Activated CD4-positive, alpha-beta T cell treated with anti-CD3 and anti-CD28 coated beads, Interleukin-2, amount 50 U/mL, for 4 hours (primary cell): ENCODE results near the gene GAS2.
A peak's percentile ranks its signal among the peaks of the same experiment; 100 is the strongest.

ENCODE experiments used
- DNase-seq, 2 experiments: peaks; one replicate each; pipeline ENCODE4 v3.0.0-alpha.2; 2020

The GAS2 gene

DNA sequence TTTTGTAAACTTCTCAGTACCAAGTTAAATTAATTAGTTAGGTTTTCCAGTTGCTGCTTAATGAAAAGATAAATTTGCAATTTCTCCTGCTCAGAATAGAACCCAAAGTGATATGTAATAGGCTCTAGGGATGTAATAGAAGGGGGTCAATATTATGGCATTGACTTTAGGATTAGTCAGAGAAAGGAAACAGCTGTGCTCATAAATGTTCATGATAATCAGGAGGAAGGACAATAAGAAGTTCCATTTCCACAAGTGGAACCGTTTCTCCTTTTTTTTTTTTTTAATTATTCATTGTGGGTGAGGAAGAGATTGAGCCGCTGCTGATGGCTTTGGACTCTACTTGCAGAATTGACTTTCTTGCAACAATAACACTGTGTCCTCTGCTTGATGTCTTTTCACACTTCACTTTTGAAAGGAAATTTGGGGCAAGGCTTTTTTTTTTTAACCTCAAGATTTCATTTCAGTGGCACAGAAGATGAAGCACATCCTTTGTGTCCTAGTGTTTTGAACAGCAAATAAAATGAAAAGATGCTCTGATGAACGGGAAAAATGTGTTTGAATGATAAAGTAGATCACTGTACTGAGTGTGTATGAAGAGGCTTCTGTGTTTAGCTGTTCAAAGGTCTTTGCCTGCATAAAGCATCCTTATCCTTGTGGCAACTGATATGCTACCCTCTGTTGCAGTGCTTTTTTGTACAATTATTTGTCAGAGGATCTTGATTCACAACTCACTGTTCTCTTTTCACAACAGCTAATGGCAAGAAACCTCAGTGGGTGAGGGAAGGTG, 62.4 kb downstream of the GAS2 start:
- DNase-seq: no peak

DNA sequence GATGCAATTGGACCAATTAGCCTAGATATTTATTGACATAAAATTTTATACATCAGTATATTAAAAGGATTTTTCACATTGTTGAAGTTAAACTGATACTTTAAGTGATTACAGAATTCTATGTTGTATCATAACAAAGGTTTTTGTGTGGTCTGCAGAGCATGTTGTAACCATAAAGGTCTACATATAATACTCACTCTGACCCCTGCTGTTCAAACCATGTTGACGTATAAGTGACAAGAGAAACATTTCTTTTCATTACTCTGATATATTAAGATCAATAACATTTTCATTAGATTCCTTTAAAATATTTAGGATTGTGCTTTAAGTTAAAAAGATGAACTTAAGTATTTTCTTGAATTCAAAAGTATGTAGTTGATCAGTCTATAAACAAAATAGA, 63.9 kb downstream of the GAS2 start:
- DNase-seq: no peak

DNA sequence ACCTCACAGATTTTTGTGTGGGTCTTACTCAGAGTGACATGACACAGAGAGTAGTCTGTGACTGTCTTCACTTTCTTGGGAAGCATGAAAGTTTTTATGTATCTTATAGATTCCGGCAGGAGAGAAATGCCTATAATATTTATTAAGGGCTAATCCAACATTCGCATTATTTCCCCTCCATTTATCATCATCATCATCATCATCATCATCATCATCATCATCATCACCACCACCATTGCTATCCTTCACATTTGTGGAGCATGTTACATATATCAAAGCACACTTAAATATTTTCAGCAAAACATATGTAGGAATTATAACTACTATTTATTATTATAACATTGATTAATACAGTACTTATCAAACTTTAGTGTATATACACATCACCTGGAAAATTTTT, 66.2 kb downstream of the GAS2 start:
- no peak for DNase-seq

DNA sequence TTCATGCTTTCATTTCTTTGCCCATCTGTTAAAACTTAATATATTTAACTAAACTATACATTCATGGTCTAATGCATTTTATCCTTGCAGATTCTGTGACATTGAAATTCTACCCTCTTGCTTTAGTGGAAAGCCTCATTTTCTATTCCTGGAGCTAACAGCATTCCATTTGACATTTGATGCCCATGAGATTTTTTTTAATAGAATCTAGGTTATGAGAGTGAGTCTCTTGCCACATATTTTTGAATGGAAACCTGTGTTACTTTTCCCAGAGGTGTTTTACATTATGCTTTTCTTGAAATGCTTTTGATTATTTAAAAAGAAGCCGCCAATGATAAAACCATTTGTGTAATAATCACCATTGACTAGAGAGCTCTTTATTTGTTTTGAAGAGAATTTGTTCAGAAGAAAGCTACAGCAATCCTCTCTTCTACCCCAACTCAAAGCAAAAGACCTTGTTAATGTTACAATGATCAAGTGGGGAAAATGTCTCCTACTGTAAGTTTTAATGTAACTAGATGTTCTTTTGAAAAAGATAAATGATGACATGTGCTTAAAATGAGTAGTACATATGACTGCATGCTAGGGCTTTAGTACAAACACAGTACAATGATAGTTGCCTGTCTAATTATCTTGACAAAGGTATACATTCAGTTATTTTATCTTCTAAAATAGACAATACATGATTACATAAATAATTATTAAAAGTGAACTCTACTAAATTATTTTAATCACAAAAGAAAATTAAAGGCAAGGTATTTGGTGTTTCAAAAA, 67.3 kb downstream of the GAS2 start:
- no peak for DNase-seq

DNA sequence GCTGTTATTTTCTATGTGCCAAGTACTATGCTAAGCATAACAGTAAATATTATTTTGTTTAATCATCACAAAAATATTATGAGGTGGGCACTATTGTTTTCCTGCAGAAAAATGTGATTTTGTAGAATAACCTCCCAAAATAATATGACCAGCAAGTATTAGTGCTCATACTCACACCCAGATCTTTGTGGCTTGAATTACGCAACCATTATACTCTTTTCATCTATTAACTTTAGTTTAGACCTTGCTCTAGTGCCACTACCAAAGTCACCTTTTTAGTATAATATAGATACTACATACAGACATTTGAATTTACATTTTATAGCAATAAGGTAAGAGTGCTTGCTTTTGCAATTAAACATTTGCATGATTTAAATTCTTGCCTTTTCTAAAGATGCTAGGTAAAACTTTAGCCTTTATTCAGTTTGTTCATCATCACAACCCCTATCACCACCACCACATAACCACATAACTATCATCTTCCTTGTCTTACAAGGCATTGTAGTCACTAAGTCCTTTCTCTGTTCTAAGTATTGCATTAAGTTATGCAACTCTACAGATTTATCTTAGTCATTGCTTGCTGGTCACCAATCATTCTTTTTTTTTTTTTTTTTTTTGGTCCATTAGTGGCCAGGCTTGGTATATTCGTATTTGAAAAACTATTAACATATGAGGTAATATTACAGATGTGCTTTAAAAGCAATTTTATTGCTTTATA, 68.4 kb downstream of the GAS2 start:
- DNase-seq: no peak

DNA sequence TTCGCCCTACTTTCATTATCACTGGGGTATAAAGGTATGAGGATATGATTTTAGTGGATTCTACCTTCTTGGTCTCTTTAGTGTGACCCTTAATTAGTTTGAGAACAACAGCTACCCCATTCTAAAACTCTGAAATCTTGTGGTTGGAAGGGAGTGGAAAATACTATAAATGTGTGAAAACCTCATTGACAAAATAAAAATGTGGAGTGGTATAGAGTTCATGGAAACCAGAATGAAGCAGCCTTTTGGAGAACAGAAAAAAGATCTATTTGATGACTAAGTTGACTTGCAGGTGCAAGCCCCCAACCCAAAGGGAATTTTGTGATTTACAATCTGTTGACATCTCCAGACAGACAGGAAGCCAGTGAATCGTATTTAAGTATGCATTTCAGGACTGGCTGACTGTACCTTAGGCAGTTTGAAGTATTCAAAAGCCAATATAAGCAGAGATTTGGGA, 75.8 kb downstream of the GAS2 start:
- no peak for DNase-seq

DNA sequence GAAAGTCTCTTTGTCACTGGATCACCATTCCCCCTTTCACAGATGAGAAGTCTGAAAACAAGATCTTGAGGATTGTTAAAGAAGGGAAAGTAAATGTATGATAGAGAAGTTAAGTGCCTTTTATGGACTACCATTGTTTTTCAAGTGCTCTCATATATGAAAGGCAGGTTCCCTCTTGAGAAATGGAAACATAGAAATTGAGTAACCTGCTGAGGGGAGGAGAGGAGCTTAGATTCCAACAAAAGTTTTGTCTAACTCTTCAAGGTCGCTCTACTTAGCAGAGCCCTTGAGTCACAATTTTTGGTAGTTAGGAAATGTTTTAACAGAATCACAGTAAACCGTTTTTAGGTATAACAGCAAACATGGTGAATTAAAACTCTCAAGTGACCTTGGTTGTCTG, 83.1 kb downstream of the GAS2 start:
- DNase-seq: no peak

DNA sequence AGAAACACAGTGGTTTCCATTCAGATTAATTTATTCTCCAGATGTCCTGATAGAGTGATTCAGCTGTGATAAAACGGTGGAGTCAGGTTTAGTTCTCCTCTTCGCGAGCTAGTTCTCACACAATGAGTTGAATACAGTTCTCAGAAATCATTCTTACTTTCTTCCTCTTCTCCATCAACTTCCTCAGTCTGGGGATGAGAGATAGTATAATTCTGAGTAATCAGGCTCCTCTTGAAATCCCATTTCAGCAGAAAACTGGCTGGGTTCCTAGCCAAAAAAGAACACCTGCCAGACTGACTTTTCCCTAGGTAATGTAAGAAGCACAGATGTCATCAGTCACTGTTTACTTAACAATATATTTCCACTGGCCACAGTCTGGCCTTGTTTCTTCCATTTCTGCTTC, 86.5 kb downstream of the GAS2 start:
- DNase-seq: no peak

DNA sequence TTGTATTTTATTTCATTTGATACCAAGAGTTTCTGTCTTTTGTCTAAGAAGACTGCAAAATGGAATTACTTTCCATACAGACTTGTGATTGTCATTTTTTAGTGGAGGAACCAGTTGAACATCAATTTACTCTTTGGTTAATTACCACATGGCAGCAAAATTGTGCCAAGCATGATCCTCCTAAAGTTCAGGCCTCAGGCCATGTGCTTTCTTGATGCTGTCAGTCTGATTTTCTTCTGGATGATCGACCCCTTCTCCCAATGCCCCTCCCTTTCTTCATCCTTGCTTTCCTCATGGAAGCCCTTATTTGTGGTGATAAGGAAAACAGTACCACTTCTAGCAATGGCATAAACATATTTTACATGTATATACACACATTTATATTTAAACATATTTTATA, 87.0 kb downstream of the GAS2 start:
- no peak for DNase-seq

DNA sequence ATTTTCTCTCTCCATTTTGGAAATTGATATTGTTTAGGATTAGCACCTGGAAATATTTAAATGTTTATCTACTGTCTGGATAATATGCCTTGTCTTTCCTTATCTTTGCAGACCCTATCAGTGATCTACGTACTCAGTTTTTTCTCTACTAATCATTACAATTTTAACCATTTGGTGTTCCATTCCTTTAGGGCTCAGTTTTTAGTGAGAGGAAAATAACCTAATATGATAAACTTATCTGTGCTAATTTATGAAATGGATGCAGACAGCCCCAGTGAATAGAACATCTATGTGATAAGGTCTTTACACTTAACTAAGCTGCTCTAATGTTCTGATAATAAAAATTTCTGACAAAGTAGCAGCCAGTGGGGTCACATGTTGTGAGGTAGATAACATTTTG, 94.7 kb downstream of the GAS2 start:
- no peak for DNase-seq

DNA sequence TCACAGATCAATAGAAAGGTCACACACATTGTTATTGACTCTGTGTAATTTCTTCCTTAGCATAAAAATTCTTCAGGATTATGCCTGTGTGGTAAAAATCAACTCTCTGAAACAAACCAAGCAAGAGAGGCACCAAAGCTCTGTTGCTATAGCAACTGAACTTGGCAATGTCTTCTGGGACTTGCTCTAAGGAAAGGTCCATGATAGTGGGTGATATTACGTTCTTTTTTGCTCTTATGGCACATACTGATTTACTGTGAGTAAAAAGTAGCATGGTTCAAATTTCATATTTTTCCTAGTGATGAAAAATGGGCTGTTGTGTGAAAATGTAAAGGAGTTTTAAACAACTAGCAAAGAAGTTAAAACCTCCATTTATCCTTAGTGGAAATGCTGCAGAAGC, 96.8 kb downstream of the GAS2 start:
- no peak for DNase-seq

DNA sequence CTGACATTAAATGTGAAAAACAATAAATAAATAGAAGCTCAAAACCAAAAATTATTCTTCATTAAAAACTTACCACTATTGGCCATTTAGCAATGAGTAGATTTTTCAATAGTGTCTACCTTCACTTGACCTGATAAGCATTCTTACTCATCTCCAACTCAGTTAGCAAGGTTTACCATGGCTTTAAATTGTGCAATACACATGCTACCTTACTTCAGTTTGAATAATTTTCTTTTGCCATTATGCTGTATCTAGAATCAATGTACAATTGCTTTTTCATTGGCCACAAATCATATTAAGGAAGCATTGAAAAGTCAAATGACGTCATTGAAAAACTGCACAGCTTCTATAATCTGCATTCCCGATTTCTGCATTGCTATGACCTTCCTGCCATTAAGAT, 98.3 kb downstream of the GAS2 start:
- no peak for DNase-seq

DNA sequence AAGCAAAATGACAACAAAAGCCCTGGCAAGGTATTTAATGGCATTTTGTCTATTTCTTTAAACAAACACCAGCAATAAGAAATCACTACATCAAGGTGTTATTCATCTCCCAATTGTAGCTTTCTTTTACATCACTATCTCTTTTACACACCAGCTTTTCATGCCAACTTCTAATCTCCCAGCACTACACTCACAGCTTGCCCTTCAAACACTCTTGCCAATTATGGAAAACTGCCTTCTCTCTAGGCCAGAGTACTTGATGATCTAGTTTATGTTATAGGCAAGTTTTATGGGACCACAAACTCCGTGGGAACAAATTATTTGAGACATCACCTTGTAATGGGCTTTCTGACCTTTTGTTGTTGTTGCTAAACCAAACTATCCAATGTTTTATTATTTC, 101.9 kb downstream of the GAS2 start:
- no peak for DNase-seq

DNA sequence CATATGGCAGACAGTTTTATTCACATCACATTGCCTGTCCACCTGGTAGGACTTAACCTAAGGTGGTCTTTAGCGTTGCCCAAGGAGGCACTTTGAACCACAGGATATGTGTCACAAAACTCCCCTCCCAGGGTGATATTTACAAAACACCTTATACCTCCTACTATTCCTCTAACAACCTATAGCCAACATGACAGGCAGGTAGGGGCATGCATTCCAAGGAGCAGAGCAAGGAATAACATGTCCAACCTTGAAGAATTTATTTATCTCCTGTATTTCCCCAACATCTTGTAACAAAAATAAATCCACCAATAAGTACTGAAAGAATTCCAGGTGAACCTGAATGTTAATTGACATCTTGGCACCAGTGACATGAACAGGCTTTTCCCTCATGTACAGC, 102.7 kb downstream of the GAS2 start:
- DNase-seq: no peak

DNA sequence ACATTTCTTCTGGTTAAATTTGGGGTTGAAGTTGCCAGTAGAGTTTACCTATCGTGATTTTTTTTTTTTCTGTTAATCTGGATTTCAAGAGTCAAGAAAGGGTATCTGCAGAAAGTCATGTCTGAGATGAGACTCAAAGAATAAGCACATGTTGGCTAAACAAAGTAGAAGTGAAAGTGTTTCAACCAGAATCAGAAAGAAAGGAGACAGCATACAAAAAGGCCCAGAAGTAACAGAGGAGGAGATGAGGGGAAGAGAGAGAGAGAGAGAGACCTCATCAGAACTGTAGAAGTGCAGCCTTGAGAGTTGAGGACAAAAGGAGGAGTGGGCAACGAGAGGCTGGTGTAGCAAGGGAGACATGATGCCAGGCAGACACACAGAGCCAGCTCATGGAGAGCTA, 108.3 kb downstream of the GAS2 start:
- no peak for DNase-seq

DNA sequence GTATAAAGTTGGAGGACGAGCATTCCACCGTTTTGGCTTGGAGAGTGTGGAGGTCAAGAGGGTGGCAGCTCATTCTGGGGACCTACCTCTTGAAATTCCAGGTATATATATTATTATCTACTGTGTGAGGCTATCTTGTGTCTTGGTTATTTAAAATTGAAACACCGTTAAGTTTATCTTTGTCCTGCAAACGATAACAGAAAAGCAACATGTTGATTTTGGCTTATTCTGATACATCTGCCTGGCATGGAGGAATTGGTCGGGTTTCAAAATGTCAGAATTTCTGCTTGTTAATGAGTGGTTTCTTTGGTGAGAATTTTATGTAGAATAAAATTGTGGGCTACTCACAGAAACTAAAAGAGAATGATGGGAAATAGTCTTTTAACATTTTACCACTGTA, 108.8 kb downstream of the GAS2 start:
- no peak for DNase-seq

DNA sequence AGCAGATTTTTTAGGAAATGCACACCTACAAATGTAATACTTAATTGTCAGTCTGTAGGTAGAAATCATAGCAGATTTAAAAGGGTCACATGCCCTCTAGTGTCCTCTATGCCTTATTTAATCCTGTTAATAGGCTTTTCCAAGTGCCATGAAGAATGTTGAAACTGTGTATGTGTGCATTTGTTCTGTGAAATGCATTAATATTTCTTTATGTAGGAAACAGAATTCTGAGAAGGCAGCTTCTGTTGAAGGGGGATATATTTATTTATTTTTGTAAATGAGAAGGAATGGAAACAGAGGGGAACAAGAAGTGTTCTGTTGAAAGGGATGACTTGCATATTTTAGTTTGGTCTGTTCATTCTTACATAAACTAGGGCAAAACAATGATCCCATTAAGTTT, 112.2 kb downstream of the GAS2 start:
- DNase-seq: no peak

DNA sequence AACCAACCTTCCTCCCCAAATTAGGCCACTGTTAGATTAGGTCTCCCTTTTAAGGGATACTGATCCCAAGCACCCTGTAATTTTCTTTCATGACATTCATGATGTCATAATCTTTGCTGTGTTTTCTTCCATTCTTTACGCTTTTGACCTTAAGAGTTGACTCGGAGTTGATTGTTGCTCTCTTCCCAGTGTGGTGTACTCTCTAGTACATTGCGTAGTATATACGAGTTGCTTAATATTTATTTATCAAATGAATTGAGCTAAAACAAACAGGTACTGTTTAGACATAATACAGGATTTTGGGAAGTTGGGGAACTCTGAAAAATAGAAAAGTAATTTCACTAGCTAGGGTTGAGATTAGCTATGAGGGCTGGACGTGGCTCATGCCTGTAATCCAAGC, 113.4 kb downstream of the GAS2 start:
- no peak for DNase-seq

DNA sequence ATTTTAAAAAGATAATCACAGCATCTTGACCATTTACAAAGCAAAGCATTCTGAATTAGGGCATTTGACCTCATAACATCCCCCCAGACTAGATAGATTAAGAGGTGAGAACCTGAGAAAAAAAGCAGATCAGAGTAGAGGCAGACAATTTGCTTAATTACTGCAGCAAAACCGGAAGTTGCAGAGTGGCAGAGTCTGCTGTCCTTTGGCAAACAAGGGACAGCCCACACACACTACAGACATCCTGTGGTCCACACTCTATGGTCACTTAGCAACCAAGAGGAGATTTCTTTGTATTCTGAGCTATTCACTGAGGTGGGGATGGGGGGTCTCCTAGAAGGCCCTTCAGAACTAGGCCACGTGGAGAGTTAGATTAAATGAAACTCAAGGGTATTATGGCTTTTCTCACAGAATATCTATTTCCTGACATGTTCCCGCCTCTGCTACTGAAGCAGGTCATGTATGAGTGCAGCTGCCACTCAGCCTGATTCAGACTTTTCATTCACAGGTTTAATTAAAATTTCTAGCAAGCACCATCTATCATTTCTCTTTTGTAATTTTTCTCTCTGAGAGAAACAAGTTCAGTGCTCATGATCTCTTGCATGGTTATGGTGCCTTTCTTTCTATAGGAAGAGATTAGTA, 114.7 kb downstream of the GAS2 start:
- DNase-seq: no peak

DNA sequence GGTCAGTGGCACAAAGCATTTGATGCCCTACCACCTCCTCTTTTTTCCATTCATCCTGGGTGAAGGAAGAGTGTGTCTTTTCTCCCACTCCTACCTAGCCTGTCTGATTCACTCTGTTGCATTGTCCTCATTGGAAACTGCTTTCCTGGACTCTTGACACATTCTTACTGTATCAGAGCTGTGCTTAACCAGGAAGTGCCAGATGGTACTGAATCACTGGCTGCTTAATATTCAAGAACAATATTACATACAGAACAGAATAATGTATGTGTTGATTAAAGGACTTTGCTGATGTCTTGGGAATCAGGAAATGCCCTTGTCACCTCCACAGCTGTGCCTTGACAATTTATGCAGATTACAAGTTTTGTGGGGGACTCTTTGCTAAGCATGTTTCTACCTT, 118.8 kb downstream of the GAS2 start:
- no peak for DNase-seq

DNA sequence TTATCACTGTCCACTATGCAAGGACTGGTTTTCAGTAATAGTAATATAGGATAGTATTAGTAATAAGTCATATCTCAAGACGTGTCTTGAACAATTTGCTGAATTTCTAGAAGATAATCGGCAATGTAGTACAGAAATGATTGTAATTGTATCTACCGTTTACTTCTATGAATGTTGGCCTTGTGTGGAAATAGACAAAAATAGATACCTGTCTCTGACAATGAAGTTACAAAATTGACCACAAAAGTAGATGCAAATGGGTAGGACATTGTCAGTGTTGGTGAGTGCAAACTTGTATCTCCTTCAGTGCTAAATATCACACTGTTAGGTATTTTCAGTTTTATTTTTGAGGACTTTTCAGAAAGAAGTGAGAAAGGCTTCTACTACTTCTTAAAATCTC, 120.1 kb downstream of the GAS2 start:
- no peak for DNase-seq

DNA sequence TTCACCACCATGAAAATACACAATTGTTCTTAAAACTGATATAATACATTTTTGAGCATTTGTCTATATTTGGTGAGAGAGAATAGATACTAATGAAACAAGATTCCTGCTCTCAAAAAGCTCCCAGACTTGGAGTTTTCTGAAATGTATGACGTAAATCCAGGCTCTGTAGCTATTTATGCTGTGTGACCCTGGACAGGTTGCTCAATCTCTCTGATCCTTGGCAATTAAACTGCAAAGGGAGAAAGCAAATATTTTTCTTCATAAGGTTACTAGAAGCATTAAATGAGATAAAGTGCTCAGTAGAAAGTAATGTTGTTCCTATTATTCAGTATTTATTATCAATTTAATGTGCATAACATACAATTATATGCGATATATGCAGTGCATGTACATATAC, 120.6 kb downstream of the GAS2 start:
- no peak for DNase-seq

DNA sequence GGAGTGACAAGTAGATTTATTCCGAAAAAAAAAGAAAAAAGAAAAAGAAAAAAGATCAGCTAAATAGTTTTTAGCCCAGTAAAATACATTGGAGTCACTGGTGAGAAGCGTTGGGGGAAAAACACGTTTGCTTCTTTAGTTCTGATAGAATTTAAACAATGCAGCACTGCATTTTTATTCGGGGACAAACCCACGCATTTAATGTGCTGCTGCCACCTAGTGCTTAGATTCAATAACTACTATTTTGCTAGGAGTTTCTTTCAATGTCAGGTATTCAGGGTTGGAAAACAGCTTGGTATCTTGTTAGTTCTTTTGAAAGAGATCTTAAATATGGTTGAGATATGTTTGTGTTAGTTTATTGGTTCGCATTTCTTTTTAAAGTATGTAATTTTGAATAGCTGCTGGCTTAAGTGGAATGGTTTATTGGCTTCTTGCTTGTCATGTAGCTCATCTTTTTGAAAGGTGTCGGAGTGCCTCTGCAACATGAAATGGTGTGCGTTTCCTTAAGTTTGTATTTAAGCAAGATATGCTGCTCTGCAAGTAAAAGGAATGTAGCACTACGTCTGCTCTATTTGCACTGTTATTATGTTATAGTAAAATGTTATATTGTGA, 121.2 kb downstream of the GAS2 start:
- DNase-seq: peak; percentile 4 to 8
